ENCODE results near the gene TET2.

The TET2 gene

DNA sequence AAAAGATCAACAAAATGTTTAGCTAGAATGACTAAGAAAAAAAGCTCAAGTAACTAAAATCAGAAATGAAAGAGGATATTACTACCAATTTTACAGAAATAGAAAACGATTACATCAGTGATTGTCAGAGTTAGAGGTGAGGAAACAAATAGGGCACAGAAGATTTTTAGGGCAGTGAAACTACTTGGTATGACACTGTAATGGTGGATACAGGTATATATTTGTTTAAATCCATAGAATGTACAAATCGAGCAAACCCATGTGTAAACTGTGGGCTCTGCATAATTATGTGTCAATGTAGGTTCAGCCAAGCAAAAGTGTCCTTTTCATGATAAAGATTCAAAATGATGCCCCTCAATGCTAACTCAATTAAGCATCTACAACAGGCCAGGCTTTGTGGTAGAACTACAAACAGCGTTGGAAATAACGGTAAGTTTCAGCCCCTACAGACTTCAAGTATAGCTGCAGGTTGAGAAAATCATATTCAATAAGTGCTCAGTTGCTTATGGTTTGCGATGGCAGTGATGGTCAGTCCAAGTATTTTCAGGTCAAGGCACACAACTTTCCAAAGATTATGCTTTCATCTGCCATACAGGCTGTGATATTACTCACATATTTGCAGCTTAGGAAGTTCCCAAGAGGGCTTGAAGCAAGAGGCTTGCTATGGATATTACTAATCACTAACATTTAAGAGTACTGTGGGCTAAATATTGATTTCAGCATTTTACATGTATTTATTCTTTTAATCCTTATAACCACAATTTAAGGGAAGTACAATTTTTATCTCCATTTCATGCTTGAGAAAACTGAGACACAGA is 158.6 kb downstream of the TET2 start:
- Histone ChIP-seq H3K9me3 (ENCODE audit: control insufficient read depth, low read length) (no peaks in the 10 kb centered on the region), H3K36me3 (ENCODE audit: control insufficient read depth, insufficient read depth, low read length) (no peaks in the 10 kb centered on the region), H3K4me1 (ENCODE audit: control insufficient read depth, insufficient read depth, low read length) (no peaks in the 10 kb centered on the region), H3K27ac (ENCODE audit: insufficient read depth, low read depth, low read length, poor library complexity, severe bottlenecking) (no peak overlapping the region), H3K27me3 (ENCODE audit: control insufficient read depth, insufficient read depth, low read length, poor library complexity, severe bottlenecking) (no peaks in the 10 kb centered on the region), H3K4me3 (ENCODE audit: insufficient read depth, low read depth, low read length) (no peak overlapping the region)
- WGBS, 2 experiments = 96 to 97% methylated on average over 5 of the region's 5 CpGs

- Histone ChIP-seq H3K27ac (ENCODE audit: insufficient read depth, low read depth, low read length, poor library complexity, severe bottlenecking) (no peak overlapping the region), H3K9me3 (ENCODE audit: control insufficient read depth, low read length) (no peaks in the 10 kb centered on the region), H3K27me3 (ENCODE audit: control insufficient read depth, insufficient read depth, low read length, poor library complexity, severe bottlenecking) (no peaks in the 10 kb centered on the region), H3K36me3 (ENCODE audit: control insufficient read depth, insufficient read depth, low read length) (no peaks in the 10 kb centered on the region), H3K4me1 (ENCODE audit: control insufficient read depth, insufficient read depth, low read length) (no peaks in the 10 kb centered on the region), H3K4me3 (ENCODE audit: insufficient read depth, low read depth, low read length) (no peak overlapping the region)
- 90 to 94% methylated on average over 5 of the region's 5 CpGs for WGBS, 2 experiments
These were observed 159.6 kb downstream of the TET2 start for GRCh38 chr4:105306158-105306781.

DNA sequence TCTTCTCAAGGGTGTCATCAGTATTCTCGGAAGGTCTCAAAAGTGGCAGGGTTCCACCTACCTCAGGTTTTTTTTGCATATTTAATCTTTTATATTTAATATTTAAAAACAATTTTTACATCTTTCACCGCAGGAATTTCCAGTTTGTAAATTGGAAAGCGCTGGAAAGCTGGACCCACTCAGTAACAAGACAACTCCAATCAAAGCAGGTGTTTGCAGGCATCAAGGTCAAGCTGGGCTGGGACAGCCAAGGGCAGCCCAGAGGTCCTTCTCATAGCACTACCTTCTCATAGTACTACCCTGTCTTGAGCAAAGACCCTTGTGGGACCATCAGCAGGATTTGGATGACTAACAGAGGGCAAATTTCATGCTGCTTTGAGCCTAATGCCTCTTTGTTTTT is 160.1 kb downstream of the TET2 start:
- no peak overlapping the region for H3K27ac ChIP-seq (ENCODE audit: insufficient read depth, low read depth, low read length, poor library complexity, severe bottlenecking)

GRCh38 chr4:105318486-105318885 is 171.8 kb downstream of the TET2 start:
- no peaks in the 10 kb centered on the region for H3K36me3 ChIP-seq (ENCODE audit: control insufficient read depth, insufficient read depth, low read length)
- WGBS, 2 experiments = 92 to 96% methylated on average over 1 of the region's 1 CpG
- no peaks in the 10 kb centered on the region for H3K9me3 ChIP-seq (ENCODE audit: control insufficient read depth, low read length)
- no peak overlapping the region for H3K27ac ChIP-seq (ENCODE audit: insufficient read depth, low read depth, low read length, poor library complexity, severe bottlenecking)
- no peaks in the 10 kb centered on the region for H3K4me1 ChIP-seq (ENCODE audit: control insufficient read depth, insufficient read depth, low read length)
- no peak overlapping the region for H3K4me3 ChIP-seq (ENCODE audit: insufficient read depth, low read depth, low read length)
- H3K27me3 ChIP-seq (ENCODE audit: control insufficient read depth, insufficient read depth, low read length, poor library complexity, severe bottlenecking) = no peaks in the 10 kb centered on the region

More for the DNA sequence above, 160.1 kb downstream of the TET2 start:
- H3K36me3 ChIP-seq (ENCODE audit: control insufficient read depth, insufficient read depth, low read length) = no peaks in the 10 kb centered on the region
- H3K4me1 ChIP-seq (ENCODE audit: control insufficient read depth, insufficient read depth, low read length) = no peaks in the 10 kb centered on the region
- no peaks in the 10 kb centered on the region for H3K27me3 ChIP-seq (ENCODE audit: control insufficient read depth, insufficient read depth, low read length, poor library complexity, severe bottlenecking)
- no peak overlapping the region for H3K4me3 ChIP-seq (ENCODE audit: insufficient read depth, low read depth, low read length)
- WGBS, 2 experiments = 88 to 100% methylated on average over 2 to 3 of the region's 3 CpGs
- H3K9me3 ChIP-seq (ENCODE audit: control insufficient read depth, low read length) = no peaks in the 10 kb centered on the region

GRCh38 chr4:105327222-105327621 is 180.5 kb downstream of the TET2 start:
- Histone ChIP-seq H3K27ac (ENCODE audit: insufficient read depth, low read depth, low read length, poor library complexity, severe bottlenecking) (no peak overlapping the region), H3K9me3 (ENCODE audit: control insufficient read depth, low read length) (no peaks in the 10 kb centered on the region), H3K27me3 (ENCODE audit: control insufficient read depth, insufficient read depth, low read length, poor library complexity, severe bottlenecking) (no peaks in the 10 kb centered on the region), H3K4me1 (ENCODE audit: control insufficient read depth, insufficient read depth, low read length) (no peaks in the 10 kb centered on the region), H3K36me3 (ENCODE audit: control insufficient read depth, insufficient read depth, low read length) (no peaks in the 10 kb centered on the region), H3K4me3 (ENCODE audit: insufficient read depth, low read depth, low read length) (no peak overlapping the region)
- WGBS, 2 experiments = 85 to 95% methylated on average over 2 of the region's 2 CpGs

GRCh38 chr4:105327956-105328355 is 181.3 kb downstream of the TET2 start:
- H3K36me3 ChIP-seq (ENCODE audit: control insufficient read depth, insufficient read depth, low read length) = no peaks in the 10 kb centered on the region
- H3K9me3 ChIP-seq (ENCODE audit: control insufficient read depth, low read length) = no peaks in the 10 kb centered on the region
- H3K4me3 ChIP-seq (ENCODE audit: insufficient read depth, low read depth, low read length) = no peak overlapping the region
- no peak overlapping the region for H3K27ac ChIP-seq (ENCODE audit: insufficient read depth, low read depth, low read length, poor library complexity, severe bottlenecking)
- no peaks in the 10 kb centered on the region for H3K27me3 ChIP-seq (ENCODE audit: control insufficient read depth, insufficient read depth, low read length, poor library complexity, severe bottlenecking)
- H3K4me1 ChIP-seq (ENCODE audit: control insufficient read depth, insufficient read depth, low read length) = no peaks in the 10 kb centered on the region

DNA sequence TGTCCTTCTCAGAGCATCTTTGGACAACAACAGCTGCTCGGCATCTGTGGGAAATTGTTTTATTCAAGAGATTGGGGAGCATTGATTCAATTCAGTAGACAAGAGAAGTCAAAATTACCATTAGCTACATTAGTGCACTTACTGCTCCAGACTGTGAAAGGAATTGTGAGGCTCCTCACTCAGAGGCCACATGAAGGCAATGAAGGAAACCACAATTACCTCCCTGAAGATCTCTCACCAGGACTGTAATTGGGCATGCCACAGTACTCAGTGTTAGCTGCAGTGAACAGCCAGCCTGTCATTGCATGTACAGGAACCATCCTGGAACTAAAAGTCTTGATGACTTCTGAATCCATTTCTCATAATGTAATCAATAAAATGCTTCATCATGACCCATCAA is 182.4 kb downstream of the TET2 start:
- no peaks in the 10 kb centered on the region for H3K4me1 ChIP-seq (ENCODE audit: control insufficient read depth, insufficient read depth, low read length)
- H3K4me3 ChIP-seq (ENCODE audit: insufficient read depth, low read depth, low read length) = no peak overlapping the region
- WGBS, 2 experiments = 92 to 100% methylated on average over 1 of the region's 1 CpG
- H3K27ac ChIP-seq (ENCODE audit: insufficient read depth, low read depth, low read length, poor library complexity, severe bottlenecking) = no peak overlapping the region
- H3K9me3 ChIP-seq (ENCODE audit: control insufficient read depth, low read length) = no peaks in the 10 kb centered on the region
- no peaks in the 10 kb centered on the region for H3K27me3 ChIP-seq (ENCODE audit: control insufficient read depth, insufficient read depth, low read length, poor library complexity, severe bottlenecking)
- H3K36me3 ChIP-seq (ENCODE audit: control insufficient read depth, insufficient read depth, low read length) = no peaks in the 10 kb centered on the region

Data from ectodermal cell (in vitro differentiated cells).